Gastrocnemius medialis (tissue), 4 donors: ENCODE results near the gene ACP7. TPM values are rescaled to one million over a fixed set of nuclear protein-coding genes. Genes with fewer than 3 reads are reported as not detected.

Experiments
- ATAC-seq, 2 donors: fragments of 150-250 bp; one replicate each; pipeline ENCODE4 v1.9.1; 2016
- DNase-seq, 2 donors: peaks; one replicate each; pipeline ENCODE4 v3.0.0-alpha.2; 2019
- H3K27ac ChIP-seq, 4 donors: fragments of 200-600 bp; sonication (generic); 1 replicate in 1 of 4; 2 replicates in 3 of 4; pipeline ENCODE4 v1.5.1; 2016 to 2018; ENCODE audit warnings: mild to moderate bottlenecking in 2 of 4, moderate library complexity in 1 of 4
- H3K27me3 ChIP-seq, 3 donors: fragments of 200-600 bp; sonication (generic) in 2 of 3; 1 replicate in 1 of 3; 2 replicates in 2 of 3; pipeline versions ENCODE4 v1.5.1 to v1.6.0; 2016 to 2019; ENCODE audit warnings: mild to moderate bottlenecking in 1 of 3, moderate library complexity in 1 of 3
- H3K36me3 ChIP-seq, 2 donors: fragments of 200-600 bp; sonication (generic) in 1 of 2; one replicate each; pipeline ENCODE4 v1.5.1; 2017 to 2018
- H3K4me1 ChIP-seq, 2 donors: fragments of 200-600 bp; sonication (generic) in 1 of 2; one replicate each; pipeline ENCODE4 v1.5.1; 2016 to 2017; ENCODE audit warnings: mild to moderate bottlenecking in 2 of 2
- H3K4me3 ChIP-seq, 4 donors: fragments of 200-600 bp; sonication (generic) in 3 of 4; 1 replicate in 1 of 4; 2 replicates in 3 of 4; pipeline ENCODE4 v1.5.1; 2016 to 2019; ENCODE audit warnings: mild to moderate bottlenecking in 2 of 4
- H3K9me3 ChIP-seq, 3 donors: fragments of 200-600 bp; sonication (generic) in 2 of 3; 1 replicate in 1 of 3; 2 replicates in 2 of 3; pipeline ENCODE4 v1.5.1; 2016 to 2019
- POLR2A ChIP-seq, 2 donors: fragments of 450-650 bp; IDR thresholded peaks; one replicate each; pipeline ENCODE4 v1.6.1; 2017; ENCODE audit warnings: antibody characterized with exemption in 2 of 2, mild to moderate bottlenecking in 2 of 2, moderate library complexity in 2 of 2
- in situ Hi-C, 4 donors: fragments of 200-750 bp; cut with MboI; loops; one replicate each; pipeline versions ENCODE4 v1.15.0 to v1.8.0; 2017; ENCODE audit warnings: low sequenced_read_pairs in 4 of 4
- intact Hi-C: fragments of 100-400 bp; cut with DNase I; formaldehyde crosslinking; loops from one replicate; pipeline ENCODE4 v1.15.1; 2023; ENCODE audit warnings: low total_unique reads
- total RNA-seq, 4 donors: library from RNA; depleted of rRNA; stranded (reverse); fragments of >200 nt; gene quantifications; one replicate each; pipeline versions ENCODE4 v1.1.0 to v1.2.3, GENCODE V29; 2016
- TF ChIP-seq, protein P1 (sequence below), 5 experiments: fragments of 450-650 bp in 3 of 5; fragments of 200-600 bp in 2 of 5; sonication (generic) in 2 of 5; IDR thresholded peaks in 4 of 5; conservative IDR thresholded peaks in 1 of 5; 1 replicate in 4 of 5; 2 replicates in 1 of 5; pipeline ENCODE4 v1.5.1; 2016 to 2019; ENCODE audit warnings: antibody characterized with exemption in 5 of 5, mild to moderate bottlenecking in 3 of 5, moderate library complexity in 3 of 5

The ACP7 gene
- total RNA-seq, 4 donors from 2014 or later: not detected

DNA sequence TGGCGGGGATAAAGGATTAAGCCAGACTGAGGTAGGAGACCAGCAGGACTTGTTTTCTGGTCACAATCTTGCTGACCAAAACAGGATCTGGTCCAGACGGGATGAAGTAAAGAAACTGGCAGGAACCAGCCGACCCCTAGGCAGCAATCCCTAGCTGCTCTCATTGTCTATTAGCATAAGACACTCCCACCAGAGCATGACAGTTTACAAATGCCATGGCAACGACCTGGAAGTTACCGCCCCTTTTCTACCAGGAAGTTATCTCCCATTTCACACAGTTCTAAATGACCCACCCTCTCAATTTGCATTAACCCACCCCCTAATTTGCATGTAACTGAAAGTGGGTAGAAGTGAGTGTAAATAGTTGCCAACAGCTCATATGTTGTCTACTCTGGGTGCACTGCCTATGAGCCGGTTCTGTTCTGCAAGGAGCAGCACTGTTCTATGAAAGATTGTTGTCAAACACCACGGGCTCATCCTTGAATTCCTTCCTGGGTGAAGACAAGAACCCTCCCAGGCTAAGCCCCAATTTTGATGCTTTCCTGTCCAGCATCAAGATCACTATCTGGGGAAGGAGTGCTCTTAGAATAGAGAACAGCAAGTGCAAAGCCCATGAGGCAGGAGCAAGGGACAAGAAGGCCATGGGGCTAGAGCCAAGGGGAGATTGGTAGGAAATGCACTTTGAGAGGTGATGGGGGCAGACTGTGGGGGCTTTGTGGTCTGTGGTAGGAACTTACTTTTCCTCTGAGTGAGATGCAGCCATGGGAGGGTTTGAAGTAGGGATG, 37.9 kb upstream of the ACP7 start:
- TF ChIP-seq, protein P1, sequence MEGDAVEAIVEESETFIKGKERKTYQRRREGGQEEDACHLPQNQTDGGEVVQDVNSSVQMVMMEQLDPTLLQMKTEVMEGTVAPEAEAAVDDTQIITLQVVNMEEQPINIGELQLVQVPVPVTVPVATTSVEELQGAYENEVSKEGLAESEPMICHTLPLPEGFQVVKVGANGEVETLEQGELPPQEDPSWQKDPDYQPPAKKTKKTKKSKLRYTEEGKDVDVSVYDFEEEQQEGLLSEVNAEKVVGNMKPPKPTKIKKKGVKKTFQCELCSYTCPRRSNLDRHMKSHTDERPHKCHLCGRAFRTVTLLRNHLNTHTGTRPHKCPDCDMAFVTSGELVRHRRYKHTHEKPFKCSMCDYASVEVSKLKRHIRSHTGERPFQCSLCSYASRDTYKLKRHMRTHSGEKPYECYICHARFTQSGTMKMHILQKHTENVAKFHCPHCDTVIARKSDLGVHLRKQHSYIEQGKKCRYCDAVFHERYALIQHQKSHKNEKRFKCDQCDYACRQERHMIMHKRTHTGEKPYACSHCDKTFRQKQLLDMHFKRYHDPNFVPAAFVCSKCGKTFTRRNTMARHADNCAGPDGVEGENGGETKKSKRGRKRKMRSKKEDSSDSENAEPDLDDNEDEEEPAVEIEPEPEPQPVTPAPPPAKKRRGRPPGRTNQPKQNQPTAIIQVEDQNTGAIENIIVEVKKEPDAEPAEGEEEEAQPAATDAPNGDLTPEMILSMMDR (IDR thresholded peaks at IDR 0.05 in 4 of 5, conservative IDR thresholded peaks at IDR 0.05 in 1 of 5): no peak
- TF ChIP-seq POLR2A (IDR thresholded peaks at IDR 0.05): no peak
- H3K4me1 ChIP-seq: no peaks in the 10 kb centered on the region
- no peaks in the 10 kb centered on the region for H3K36me3 ChIP-seq
- no peak for DNase-seq
- intact Hi-C loops (no loop called here), in situ Hi-C loops (no loop called here)
- no peak for ATAC-seq
- H3K4me3 ChIP-seq: no peak overlapping the region
- H3K9me3 ChIP-seq: no peaks in the 10 kb centered on the region
- no peak overlapping the region for H3K27ac ChIP-seq
- peaks cover 0 to 3% (median 0%) of the 10 kb centered on the region in 3 donors for H3K27me3 ChIP-seq

DNA sequence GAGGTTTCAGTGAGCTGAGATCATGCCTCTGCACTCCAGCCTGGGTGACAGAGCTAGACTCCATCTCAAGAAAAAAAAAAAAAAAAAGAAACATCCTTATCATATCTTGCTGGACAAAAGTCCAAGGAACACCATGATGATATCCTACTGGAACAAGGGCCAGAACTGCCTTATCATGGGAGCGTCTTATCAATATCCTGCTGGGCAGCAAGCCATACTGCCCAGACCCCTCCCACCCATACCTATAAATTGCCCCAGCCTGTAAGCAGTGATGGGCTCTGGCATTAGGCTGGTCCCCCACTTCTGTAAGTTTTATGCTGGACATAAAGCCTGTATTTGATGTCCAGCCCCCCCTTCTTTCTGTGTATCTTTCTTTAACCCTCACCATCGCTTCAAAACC, 37.1 kb upstream of the ACP7 start:
- TF ChIP-seq, protein P1 (IDR thresholded peaks at IDR 0.05 in 4 of 5, conservative IDR thresholded peaks at IDR 0.05 in 1 of 5): no peak
- no peak for TF ChIP-seq POLR2A (IDR thresholded peaks at IDR 0.05)

GRCh38 chr19:39052243-39052746, 31.9 kb upstream of the ACP7 start:
- in situ Hi-C loops: no loop called here
- no peak overlapping the region for H3K4me3 ChIP-seq
- DNase-seq (no peak), ATAC-seq (no peak)
- TF ChIP-seq, protein P1 (IDR thresholded peaks at IDR 0.05 in 4 of 5, conservative IDR thresholded peaks at IDR 0.05 in 1 of 5): peak; percentile 13 to 61 (median 44)
- no peak for TF ChIP-seq POLR2A (IDR thresholded peaks at IDR 0.05)
- intact Hi-C loops: no loop called here
- H3K36me3 ChIP-seq: no peaks in the 10 kb centered on the region
- H3K27me3 ChIP-seq: no peaks in the 10 kb centered on the region
- H3K9me3 ChIP-seq: no peaks in the 10 kb centered on the region
- H3K27ac ChIP-seq: no peak overlapping the region
- H3K4me1 ChIP-seq: no peaks in the 10 kb centered on the region

More for the DNA sequence above, 37.1 kb upstream of the ACP7 start:
- Histone ChIP-seq H3K36me3 (no peaks in the 10 kb centered on the region), H3K27me3 (peaks cover 0 to 3% (median 0%) of the 10 kb centered on the region in 3 donors), H3K4me3 (no peak overlapping the region), H3K4me1 (no peaks in the 10 kb centered on the region), H3K27ac (no peak overlapping the region), H3K9me3 (no peaks in the 10 kb centered on the region)
- in situ Hi-C loops: no loop called here
- DNase-seq (no peak), ATAC-seq (no peak)
- intact Hi-C loops: no loop called here

- DNase-seq: no peak
- in situ Hi-C loops (no loop called here), intact Hi-C loops (no loop called here)
- H3K9me3 ChIP-seq: no peaks in the 10 kb centered on the region
- TF ChIP-seq, protein P1 (IDR thresholded peaks at IDR 0.05 in 4 of 5, conservative IDR thresholded peaks at IDR 0.05 in 1 of 5): no peak
- no peak for TF ChIP-seq POLR2A (IDR thresholded peaks at IDR 0.05)
- H3K36me3 ChIP-seq: no peaks in the 10 kb centered on the region
- H3K27me3 ChIP-seq: no peaks in the 10 kb centered on the region
- no peak overlapping the region for H3K4me3 ChIP-seq
- H3K27ac ChIP-seq: no peak overlapping the region
- no peak for ATAC-seq
- H3K4me1 ChIP-seq: no peaks in the 10 kb centered on the region
Observed at GRCh38 chr19:39052846-39053245, 31.3 kb upstream of the ACP7 start.
